HFF-Myc (cell line): ENCODE data around the gene ENKUR.
"Not testable (repeated sequence)": the region's sequence is repeated elsewhere in the genome, so short reads cannot be mapped to it uniquely, and the experiment has no call there.

Source experiments
- DNase-seq: peaks from one replicate; pipeline ENCODE4 v3.0.0-alpha.2; 2011; ENCODE audit warnings: low read depth; ENCODE audit errors: extremely low read depth
- H3K4me3 ChIP-seq: replicated peaks from 2 replicates; pipeline ENCODE4 v1.5.1; 2011; ENCODE audit warnings: low read depth, mild to moderate bottlenecking, control low read depth, low read length
- CTCF ChIP-seq: IDR thresholded peaks from 2 replicates; pipeline ENCODE4 v1.5.1; 2012; ENCODE audit warnings: mild to moderate bottlenecking, low read depth, low read length, control low read depth; ENCODE audit errors: missing control alignments

The ENKUR gene

GRCh38 chr10:24969841-24970281, 46.1 kb downstream of the ENKUR start:
- no peak for DNase-seq
- no peak overlapping the region for H3K4me3 ChIP-seq
- TF ChIP-seq CTCF: no peak

GRCh38 chr10:24968951-24969350, 47.0 kb downstream of the ENKUR start:
- H3K4me3 ChIP-seq, DNase-seq: not testable (repeated sequence)

- TF ChIP-seq CTCF: no peak
- no peak for DNase-seq
- H3K4me3 ChIP-seq: no peak overlapping the region
Measured at GRCh38 chr10:24968349-24968748, 47.6 kb downstream of the ENKUR start.

GRCh38 chr10:24966962-24967481, 48.9 kb downstream of the ENKUR start:
- no peak for DNase-seq
- no peak overlapping the region for H3K4me3 ChIP-seq
- TF ChIP-seq CTCF: no peak

- H3K4me3 ChIP-seq: no peak overlapping the region
- no peak for TF ChIP-seq CTCF
- no peak for DNase-seq
Measured at GRCh38 chr10:24965051-24965450, 50.9 kb downstream of the ENKUR start.

GRCh38 chr10:24963521-24964041, 52.4 kb downstream of the ENKUR start:
- no peak overlapping the region for H3K4me3 ChIP-seq
- no peak for TF ChIP-seq CTCF
- no peak for DNase-seq

- TF ChIP-seq CTCF: no peak
- H3K4me3 ChIP-seq: no peak overlapping the region
- DNase-seq: no peak
Measured at GRCh38 chr10:24962995-24963394, 53.0 kb downstream of the ENKUR start.
